Esophagus muscularis mucosa (tissue), 4 donors: ENCODE measurements around the gene TADA2B. TPM values are rescaled to one million over a fixed set of nuclear protein-coding genes. Genes with fewer than 3 reads are reported as not detected.
A peak's percentile ranks its signal among the peaks of the same experiment; 100 is the strongest.

ENCODE experiments used
- DNase-seq: peaks from one replicate; pipeline ENCODE4 v3.0.0-alpha.2; 2017; ENCODE audit errors: extremely low spot score
- H3K27ac ChIP-seq, 4 donors: fragments of 200-600 bp; sonication (generic); replicated peaks in 1 of 4; 1 replicate in 3 of 4; 2 replicates in 1 of 4; pipeline ENCODE4 v1.5.1; 2016 to 2019; ENCODE audit warnings: mild to moderate bottlenecking in 1 of 4
- H3K27me3 ChIP-seq, 4 donors: fragments of 200-600 bp; sonication (generic); one replicate each; pipeline versions ENCODE4 v1.5.1 to v1.6.0; 2016 to 2019
- H3K36me3 ChIP-seq, 4 donors: fragments of 200-600 bp; sonication (generic); one replicate each; pipeline ENCODE4 v1.5.1; 2016 to 2019
- H3K4me1 ChIP-seq, 4 donors: fragments of 200-600 bp; sonication (generic); one replicate each; pipeline ENCODE4 v1.5.1; 2016 to 2019
- H3K4me3 ChIP-seq, 4 donors: fragments of 200-600 bp; sonication (generic); 1 replicate in 2 of 4; 2 replicates in 2 of 4; pipeline ENCODE4 v1.5.1; 2016 to 2019; ENCODE audit warnings: mild to moderate bottlenecking in 4 of 4, moderate library complexity in 1 of 4
- H3K9me3 ChIP-seq, 4 donors: fragments of 200-600 bp; sonication (generic); 1 replicate in 3 of 4; 2 replicates in 1 of 4; pipeline ENCODE4 v1.5.1; 2016 to 2019
- EP300 ChIP-seq: sonication (generic); formaldehyde crosslinking; IDR thresholded peaks from one replicate; pipeline ENCODE4 v1.6.1; 2017; ENCODE audit warnings: antibody characterized with exemption
- POLR2A ChIP-seq: fragments of 450-650 bp; IDR thresholded peaks from one replicate; pipeline ENCODE4 v1.6.1; 2017; ENCODE audit warnings: antibody characterized with exemption, moderate library complexity, mild to moderate bottlenecking, low read depth
- POLR2AphosphoS5 ChIP-seq, 2 donors: sonication (generic); formaldehyde crosslinking; IDR thresholded peaks; one replicate each; pipeline ENCODE4 v1.6.1; 2017; ENCODE audit warnings: antibody characterized with exemption in 2 of 2
- WGBS: methylation state at CpG from one replicate; pipeline ENCODE4 v1.1.5; 2018; 5-methylcytosine and 5-hydroxymethylcytosine counted together
- intact Hi-C: fragments of 100-400 bp; cut with DNase I; formaldehyde crosslinking; loops from one replicate; pipeline ENCODE4 v1.15.1; 2023
- total RNA-seq, 4 donors: library from RNA; depleted of rRNA; stranded (reverse); fragments of >200 nt; gene quantifications; one replicate each; pipeline versions ENCODE4 v1.1.0 to v1.2.1, GENCODE V29; 2016
- TF ChIP-seq, protein P1 (sequence below), 3 experiments: fragments of 200-600 bp in 2 of 3; fragments of 450-650 bp in 1 of 3; sonication (generic) in 2 of 3; IDR thresholded peaks; one replicate each; pipeline ENCODE4 v1.5.1; 2017 to 2019; ENCODE audit warnings: antibody characterized with exemption in 3 of 3, mild to moderate bottlenecking in 2 of 3, moderate library complexity in 1 of 3

The TADA2B gene
- total RNA-seq, 4 donors from 2014 or later: 19.9 to 31.7 (median 26.3) TPM

DNA sequence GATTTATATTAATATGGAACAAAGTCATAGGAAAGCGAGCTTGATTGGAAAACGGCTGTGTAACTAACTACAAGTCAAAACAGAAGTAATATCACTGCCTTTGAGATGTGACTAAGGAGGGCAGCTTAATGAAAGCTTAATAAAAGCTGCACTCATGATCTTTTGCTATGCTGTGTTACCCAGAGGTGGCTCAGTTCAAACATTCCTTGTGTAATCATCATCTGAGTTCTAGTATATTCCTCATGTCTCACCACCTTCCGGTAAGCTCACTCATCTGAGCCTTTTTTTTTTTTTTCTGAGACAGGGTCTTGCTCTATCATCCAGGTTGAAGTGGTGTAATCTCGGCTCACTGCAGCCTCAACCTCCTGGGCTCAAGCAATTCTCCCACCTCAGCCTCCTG is 19.6 kb downstream of the TADA2B start:
- H3K9me3 ChIP-seq: no peaks in the 10 kb centered on the region
- intact Hi-C loops: no loop called here
- H3K27ac ChIP-seq: no peak overlapping the region
- no peak for DNase-seq
- no peak overlapping the region for H3K4me3 ChIP-seq
- H3K4me1 ChIP-seq: peaks cover 7 to 29% (median 28%) of the 10 kb centered on the region in 4 donors
- TF ChIP-seq POLR2AphosphoS5 (IDR thresholded peaks at IDR 0.05) (no peak), EP300 (no peak)
- TF ChIP-seq, protein P1, sequence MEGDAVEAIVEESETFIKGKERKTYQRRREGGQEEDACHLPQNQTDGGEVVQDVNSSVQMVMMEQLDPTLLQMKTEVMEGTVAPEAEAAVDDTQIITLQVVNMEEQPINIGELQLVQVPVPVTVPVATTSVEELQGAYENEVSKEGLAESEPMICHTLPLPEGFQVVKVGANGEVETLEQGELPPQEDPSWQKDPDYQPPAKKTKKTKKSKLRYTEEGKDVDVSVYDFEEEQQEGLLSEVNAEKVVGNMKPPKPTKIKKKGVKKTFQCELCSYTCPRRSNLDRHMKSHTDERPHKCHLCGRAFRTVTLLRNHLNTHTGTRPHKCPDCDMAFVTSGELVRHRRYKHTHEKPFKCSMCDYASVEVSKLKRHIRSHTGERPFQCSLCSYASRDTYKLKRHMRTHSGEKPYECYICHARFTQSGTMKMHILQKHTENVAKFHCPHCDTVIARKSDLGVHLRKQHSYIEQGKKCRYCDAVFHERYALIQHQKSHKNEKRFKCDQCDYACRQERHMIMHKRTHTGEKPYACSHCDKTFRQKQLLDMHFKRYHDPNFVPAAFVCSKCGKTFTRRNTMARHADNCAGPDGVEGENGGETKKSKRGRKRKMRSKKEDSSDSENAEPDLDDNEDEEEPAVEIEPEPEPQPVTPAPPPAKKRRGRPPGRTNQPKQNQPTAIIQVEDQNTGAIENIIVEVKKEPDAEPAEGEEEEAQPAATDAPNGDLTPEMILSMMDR (IDR thresholded peaks at IDR 0.05): no peak
- H3K36me3 ChIP-seq: peaks cover 23 to 70% (median 58%) of the 10 kb centered on the region in 4 donors
- WGBS: 91% methylated on average over 4 of the region's 4 CpGs
- no peaks in the 10 kb centered on the region for H3K27me3 ChIP-seq

DNA sequence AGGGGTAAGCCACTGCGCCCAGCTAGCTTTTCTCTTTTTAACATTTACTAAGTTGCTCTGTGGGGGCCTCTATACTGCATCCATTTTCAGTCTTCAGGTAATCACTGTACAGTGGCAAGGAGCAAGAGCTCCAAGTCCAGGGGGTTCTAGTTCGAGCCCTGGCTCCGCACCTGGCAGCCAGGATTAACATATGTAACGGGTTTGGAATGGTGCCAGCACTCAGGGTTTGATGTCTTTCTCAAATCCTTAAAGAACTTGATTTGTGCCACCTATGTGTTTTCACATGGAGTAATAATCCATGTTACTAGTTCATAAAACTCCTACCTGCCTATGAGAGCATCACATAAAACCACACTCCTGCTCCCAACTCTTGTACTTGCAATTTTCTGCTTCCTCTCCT is 20.2 kb downstream of the TADA2B start:
- no peak for TF ChIP-seq POLR2A
- TF ChIP-seq, protein P1 (IDR thresholded peaks at IDR 0.05): no peak
- no peak for TF ChIP-seq EP300
- no peak for TF ChIP-seq POLR2AphosphoS5 (IDR thresholded peaks at IDR 0.05)
- intact Hi-C loops: no loop called here
- Histone ChIP-seq H3K36me3 (peaks cover 23 to 69% (median 58%) of the 10 kb centered on the region in 4 donors), H3K27me3 (no peaks in the 10 kb centered on the region), H3K27ac (peak overlapping the region in 1 of 4 donors; percentile 11), H3K9me3 (no peaks in the 10 kb centered on the region), H3K4me1 (peaks cover 7 to 31% (median 28%) of the 10 kb centered on the region in 4 donors), H3K4me3 (no peak overlapping the region)
- DNase-seq: no peak
- WGBS: 84% methylated on average over 4 of the region's 4 CpGs

DNA sequence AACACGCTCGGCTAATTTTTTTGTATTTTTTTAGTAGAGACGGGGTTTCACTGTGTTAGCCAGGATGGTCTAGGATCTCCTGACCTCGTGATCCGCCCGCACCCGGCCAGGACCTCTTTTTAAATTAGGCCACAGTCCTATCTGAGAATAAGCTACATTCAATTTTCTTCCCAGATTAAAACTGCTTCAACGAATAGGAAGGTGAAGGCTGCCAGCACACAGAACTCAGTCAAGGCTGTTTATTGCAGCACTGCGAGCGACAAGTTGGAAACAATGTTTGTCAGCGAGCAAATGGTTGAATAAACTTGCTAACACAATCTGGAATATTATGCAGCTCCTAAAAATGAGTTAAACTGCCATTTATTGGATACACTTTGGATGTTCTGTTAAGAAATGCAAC is 22.8 kb downstream of the TADA2B start:
- intact Hi-C loops: loop anchor here (5.0 kb wide), 1 partner anchor 79 kb away; no protein-coding TSS in a partner anchor
- no peak for DNase-seq
- Histone ChIP-seq H3K4me1 (peaks cover 17 to 49% (median 43%) of the 10 kb centered on the region in 4 donors), H3K4me3 (no peak overlapping the region), H3K36me3 (peaks cover 19 to 42% (median 34%) of the 10 kb centered on the region in 4 donors), H3K27me3 (no peaks in the 10 kb centered on the region), H3K9me3 (no peaks in the 10 kb centered on the region), H3K27ac (no peak overlapping the region)
- TF ChIP-seq POLR2AphosphoS5 (IDR thresholded peaks at IDR 0.05) (no peak), EP300 (no peak), POLR2A (no peak)
- WGBS: 97% methylated on average over 11 of the region's 11 CpGs

DNA sequence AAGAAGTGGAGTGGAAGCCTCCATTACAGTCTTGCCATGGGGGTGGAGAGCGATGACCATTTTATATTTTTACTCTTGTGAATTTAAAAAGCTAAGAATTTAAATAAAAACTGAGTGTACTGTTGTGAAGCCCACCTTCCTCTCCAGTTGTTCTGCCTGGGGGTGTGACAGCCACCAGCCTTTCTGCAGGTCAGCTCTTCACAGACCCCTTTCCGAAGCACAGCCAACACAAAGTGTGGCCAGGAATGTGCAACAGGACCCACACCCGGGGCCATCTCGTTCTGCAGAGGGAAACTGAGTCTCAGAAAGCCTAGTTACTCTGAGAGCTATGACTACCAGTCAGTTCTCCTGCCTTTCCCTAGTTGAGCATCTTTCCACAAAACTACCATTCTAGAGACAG is 23.3 kb downstream of the TADA2B start:
- intact Hi-C loops: loop anchor here (5.0 kb wide), 1 partner anchor 79 kb away; no protein-coding TSS in a partner anchor
- no peak for DNase-seq
- no peaks in the 10 kb centered on the region for H3K9me3 ChIP-seq

DNA sequence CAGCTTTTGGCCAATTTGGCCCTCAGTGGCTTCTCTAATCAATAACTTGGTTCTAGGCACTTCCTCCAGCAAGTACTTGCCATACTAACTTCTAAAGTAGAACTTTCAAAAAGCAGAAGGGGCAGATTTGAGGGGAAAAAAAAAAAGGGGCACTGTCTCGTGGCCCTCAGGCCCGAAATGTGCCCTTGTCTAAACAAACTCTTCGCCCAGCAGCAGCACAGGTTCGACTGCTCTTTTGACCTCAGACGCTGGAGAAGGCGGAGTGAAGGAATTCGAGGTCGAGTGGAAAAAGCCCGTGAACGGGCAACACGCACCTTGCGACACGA is 23.9 kb downstream of the TADA2B start:
- H3K9me3 ChIP-seq: no peaks in the 10 kb centered on the region
- H3K4me1 ChIP-seq: peaks cover 17 to 49% (median 43%) of the 10 kb centered on the region in 4 donors
- peak overlapping the region; percentile 78 to 92 (median 85) for H3K4me3 ChIP-seq
- 2% methylated on average over 13 of the region's 13 CpGs for WGBS
- TF ChIP-seq EP300 (no peak), POLR2AphosphoS5 (IDR thresholded peaks at IDR 0.05) (no peak)
- H3K27ac ChIP-seq: peak overlapping the region; percentile 90 to 95 (median 92)
- no peak for DNase-seq
- H3K36me3 ChIP-seq: peaks cover 9 to 31% (median 23%) of the 10 kb centered on the region in 4 donors
- intact Hi-C loops: loop anchor here (5.0 kb wide), 1 partner anchor 80 kb away; no protein-coding TSS in a partner anchor
- no peaks in the 10 kb centered on the region for H3K27me3 ChIP-seq

More for the DNA sequence above, 23.3 kb downstream of the TADA2B start:
- 93% methylated on average over 4 of the region's 4 CpGs for WGBS
- Histone ChIP-seq H3K36me3 (peaks cover 14 to 37% (median 29%) of the 10 kb centered on the region in 4 donors), H3K4me1 (peaks cover 17 to 49% (median 43%) of the 10 kb centered on the region in 4 donors), H3K27me3 (no peaks in the 10 kb centered on the region), H3K4me3 (peak overlapping the region; percentile 78 to 92 (median 85)), H3K27ac (peak overlapping the region in 1 of 4 donors; percentile 95)
- TF ChIP-seq, protein P1 (IDR thresholded peaks at IDR 0.05): no peak
- no peak for TF ChIP-seq POLR2AphosphoS5 (IDR thresholded peaks at IDR 0.05)
- TF ChIP-seq POLR2A: no peak
- no peak for TF ChIP-seq EP300
